Measurements from ENCODE around the gene ADAMTSL3. TPM values are rescaled to one million over a fixed set of nuclear protein-coding genes. Genes with fewer than 3 reads are reported as not detected.

The ADAMTSL3 gene
- total RNA-seq, 2 donors from 2014 or later, result not detected

DNA sequence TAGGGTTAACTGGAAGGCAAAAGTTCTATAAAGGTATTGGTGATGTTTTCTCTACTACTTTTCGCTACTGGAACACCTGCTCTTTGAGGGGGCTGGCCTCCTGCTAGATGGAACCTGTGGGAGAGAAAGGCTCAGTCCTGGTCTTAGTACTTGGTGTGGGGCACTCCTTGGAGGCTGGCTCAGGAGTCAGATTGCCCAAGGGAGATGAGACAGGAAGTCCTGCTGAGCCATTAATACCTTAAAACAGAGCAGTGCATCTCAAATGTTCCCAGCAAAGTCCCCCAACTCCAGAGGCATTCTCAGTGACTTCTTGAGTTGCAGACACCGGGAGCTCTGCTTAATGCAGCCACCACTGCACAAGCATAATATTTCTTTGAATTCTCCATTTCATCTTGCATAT lies 3.1 kb upstream of the ADAMTSL3 start:
- Mint-ChIP-seq H3K27ac (no peak overlapping the region), H3K4me1 (no peaks in the 10 kb centered on the region), H3K4me3 (no peak overlapping the region), H3K9me3 (no peaks in the 10 kb centered on the region), H3K36me3 (ENCODE audit: low read depth) (no peaks in the 10 kb centered on the region), H3K27me3 (peaks cover 21% of the 10 kb centered on the region)
- no peak for ATAC-seq (replicated peaks)

DNA sequence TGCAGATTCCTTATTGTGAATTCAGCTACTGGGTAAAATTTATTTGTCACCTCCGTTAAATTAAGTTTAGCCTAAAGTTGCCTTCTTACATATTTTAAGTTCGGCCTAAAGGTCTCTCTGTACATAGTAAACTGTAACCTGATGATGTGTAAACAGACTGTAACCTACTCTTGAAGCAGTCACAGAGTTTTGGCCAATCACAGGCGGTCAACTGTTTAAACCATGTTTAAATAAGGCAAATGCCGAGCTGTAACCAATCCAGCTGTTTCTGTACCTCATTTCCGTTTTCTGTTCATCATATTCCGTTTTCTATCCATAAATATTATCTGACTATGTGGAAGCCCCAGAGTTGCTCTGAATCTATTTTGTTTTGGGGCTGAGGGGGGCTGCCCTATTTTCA lies 2.4 kb upstream of the ADAMTSL3 start:
- Mint-ChIP-seq H3K9me3 (no peaks in the 10 kb centered on the region), H3K4me3 (no peak overlapping the region), H3K27ac (no peak overlapping the region), H3K4me1 (no peaks in the 10 kb centered on the region), H3K27me3 (peaks cover 25% of the 10 kb centered on the region), H3K36me3 (ENCODE audit: low read depth) (no peaks in the 10 kb centered on the region)
- ATAC-seq (replicated peaks), result no peak

DNA sequence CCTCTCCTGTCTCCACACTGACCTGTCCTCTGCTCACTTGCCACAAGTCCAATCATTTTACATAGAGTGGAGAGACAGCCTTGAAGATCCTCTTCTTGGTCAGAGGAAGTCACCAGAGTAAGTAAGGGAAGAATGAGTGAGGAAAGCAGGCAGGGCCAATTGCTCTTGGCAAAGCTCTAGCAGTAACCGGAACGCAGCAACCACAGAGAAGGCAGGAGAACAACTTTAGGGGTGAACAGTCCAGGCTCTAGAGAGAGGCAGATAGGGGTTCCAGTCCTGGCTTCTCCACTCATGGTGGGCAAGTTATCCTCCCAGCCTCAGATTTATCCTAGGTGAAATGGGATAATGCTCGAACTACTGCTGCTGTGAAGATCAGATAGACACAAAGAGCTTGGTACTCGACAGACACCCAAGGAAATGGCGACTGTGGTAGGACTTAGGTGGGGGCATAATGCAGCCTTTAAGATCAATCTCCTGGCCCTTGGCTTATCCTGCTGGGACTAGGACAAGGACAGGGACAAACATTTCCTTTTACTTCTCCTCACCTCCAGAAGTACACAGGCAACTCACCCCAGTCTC lies 1.2 kb upstream of the ADAMTSL3 start:
- H3K9me3 Mint-ChIP-seq, result no peaks in the 10 kb centered on the region
- peaks cover 32% of the 10 kb centered on the region for H3K27me3 Mint-ChIP-seq
- no peak overlapping the region for H3K4me3 Mint-ChIP-seq
- H3K36me3 Mint-ChIP-seq (ENCODE audit: low read depth), result no peaks in the 10 kb centered on the region
- no peak for ATAC-seq (replicated peaks)
- H3K27ac Mint-ChIP-seq, result no peak overlapping the region
- H3K4me1 Mint-ChIP-seq, result no peaks in the 10 kb centered on the region

DNA sequence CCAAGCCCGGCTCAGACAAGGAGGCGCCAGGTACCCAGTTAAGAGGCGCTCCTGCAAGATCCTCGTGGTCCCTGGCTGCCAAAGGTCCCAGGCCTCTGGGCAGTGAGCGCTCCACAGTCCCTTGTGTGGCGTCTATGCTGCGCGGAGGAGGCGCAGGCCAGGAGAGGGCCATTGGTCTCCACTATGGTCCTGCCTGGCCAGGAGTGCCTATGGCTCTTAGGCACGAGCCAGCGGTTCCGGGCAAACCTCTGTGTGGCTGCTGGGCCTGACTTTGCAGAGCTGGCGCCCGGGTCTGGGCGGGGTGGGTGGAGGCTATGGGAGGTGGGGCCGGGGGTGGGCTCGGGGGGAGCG lies 660 bp upstream of the ADAMTSL3 start:
- Mint-ChIP-seq H3K9me3 (no peaks in the 10 kb centered on the region), H3K4me1 (no peaks in the 10 kb centered on the region), H3K36me3 (ENCODE audit: low read depth) (no peaks in the 10 kb centered on the region), H3K27ac (no peak overlapping the region), H3K4me3 (no peak overlapping the region), H3K27me3 (peaks cover 32% of the 10 kb centered on the region)
- no peak for ATAC-seq (replicated peaks)

DNA sequence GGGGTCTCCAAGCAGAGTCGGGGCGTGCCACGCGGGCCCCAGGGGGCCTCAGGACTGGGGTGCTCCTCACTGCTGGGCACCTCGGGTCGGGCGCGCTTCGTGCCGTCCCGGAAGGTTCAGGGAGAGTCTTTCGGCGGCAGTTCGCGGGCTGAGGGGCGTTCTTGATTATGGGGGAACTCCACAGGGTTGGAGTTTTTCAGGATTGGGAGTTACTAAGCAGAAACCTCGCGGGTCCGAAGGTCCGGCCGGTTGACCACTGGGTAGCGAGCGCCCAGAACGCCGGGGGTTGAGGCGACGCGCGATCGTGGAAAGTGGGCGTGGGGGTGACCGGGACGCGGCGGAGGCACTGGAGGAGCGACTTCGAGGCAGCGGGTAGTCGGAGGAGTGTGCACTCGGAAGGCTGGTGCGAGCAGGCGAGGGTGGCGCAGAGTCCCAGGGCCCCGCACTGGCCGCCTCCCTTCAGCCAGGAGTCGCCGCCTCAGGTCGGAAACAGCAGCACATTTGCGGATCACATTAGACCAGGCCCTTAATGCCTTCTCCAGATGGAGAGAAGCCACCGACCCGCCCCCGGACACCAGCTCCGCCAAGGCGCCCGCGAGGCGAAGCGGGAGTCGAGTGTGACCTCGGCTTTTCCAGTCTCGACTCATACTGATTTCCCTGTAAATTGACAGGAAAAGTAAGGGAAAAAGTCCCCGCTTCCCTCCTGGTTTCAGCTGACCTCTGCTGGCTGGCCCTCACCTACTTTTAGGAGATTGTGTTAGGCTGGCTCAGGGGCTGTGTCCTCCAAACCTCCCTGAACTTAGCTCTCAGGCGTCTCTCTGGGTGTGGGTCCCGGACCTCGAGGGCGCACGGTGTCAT lies 685 bp downstream of the ADAMTSL3 start:
- no peaks in the 10 kb centered on the region for H3K4me1 Mint-ChIP-seq
- H3K27ac Mint-ChIP-seq, result no peak overlapping the region
- no peak for ATAC-seq (replicated peaks)
- no peaks in the 10 kb centered on the region for H3K9me3 Mint-ChIP-seq
- no peaks in the 10 kb centered on the region for H3K36me3 Mint-ChIP-seq (ENCODE audit: low read depth)
- H3K27me3 Mint-ChIP-seq, result peaks cover 36% of the 10 kb centered on the region
- no peak overlapping the region for H3K4me3 Mint-ChIP-seq

DNA sequence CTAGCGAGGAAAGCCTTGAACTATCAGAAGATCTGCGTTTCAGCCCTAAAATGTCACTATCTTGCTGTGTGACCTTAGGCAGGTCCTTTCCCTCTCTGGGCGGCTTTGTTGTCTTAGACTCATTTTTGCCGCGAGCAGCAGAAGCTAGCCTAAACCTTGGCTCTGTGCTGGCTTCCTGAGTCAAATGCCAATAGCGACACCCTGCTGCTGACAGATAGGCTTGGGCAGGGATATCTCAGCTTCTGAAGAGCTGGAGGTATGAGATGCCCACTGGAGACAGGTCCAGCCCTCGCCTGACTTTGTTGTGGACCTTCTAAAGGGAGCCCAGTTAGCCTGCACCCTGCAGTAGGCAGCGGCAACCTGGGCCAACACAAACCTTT lies 1.3 kb downstream of the ADAMTSL3 start:
- no peaks in the 10 kb centered on the region for H3K4me1 Mint-ChIP-seq
- H3K9me3 Mint-ChIP-seq, result no peaks in the 10 kb centered on the region
- H3K4me3 Mint-ChIP-seq, result no peak overlapping the region
- peaks cover 31% of the 10 kb centered on the region for H3K27me3 Mint-ChIP-seq
- no peak overlapping the region for H3K27ac Mint-ChIP-seq
- no peaks in the 10 kb centered on the region for H3K36me3 Mint-ChIP-seq (ENCODE audit: low read depth)
- no peak for ATAC-seq (replicated peaks)

DNA sequence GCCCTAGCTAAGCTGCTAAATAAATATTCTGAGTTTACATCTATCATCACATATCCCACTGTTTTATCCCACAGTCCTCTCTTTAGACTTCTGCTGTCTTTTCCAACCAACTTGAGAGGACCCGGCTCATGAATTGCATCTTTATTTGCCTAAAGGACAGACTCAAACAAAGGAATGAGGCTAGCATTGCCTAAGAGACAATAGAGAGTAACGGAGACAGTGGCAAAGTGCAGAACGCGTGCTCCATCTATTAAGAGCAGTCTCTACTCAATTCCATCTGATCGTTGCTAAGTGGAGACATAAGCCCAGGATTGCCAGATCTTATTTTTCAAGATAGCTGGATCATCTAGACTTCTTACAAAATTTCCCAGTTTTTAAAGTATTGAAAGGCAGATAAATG lies 2.3 kb downstream of the ADAMTSL3 start:
- peaks cover 30% of the 10 kb centered on the region for H3K27me3 Mint-ChIP-seq
- no peak overlapping the region for H3K4me3 Mint-ChIP-seq
- H3K9me3 Mint-ChIP-seq, result no peaks in the 10 kb centered on the region
- no peak overlapping the region for H3K27ac Mint-ChIP-seq
- H3K4me1 Mint-ChIP-seq, result no peaks in the 10 kb centered on the region
- H3K36me3 Mint-ChIP-seq (ENCODE audit: low read depth), result no peaks in the 10 kb centered on the region
- no peak for ATAC-seq (replicated peaks)

DNA sequence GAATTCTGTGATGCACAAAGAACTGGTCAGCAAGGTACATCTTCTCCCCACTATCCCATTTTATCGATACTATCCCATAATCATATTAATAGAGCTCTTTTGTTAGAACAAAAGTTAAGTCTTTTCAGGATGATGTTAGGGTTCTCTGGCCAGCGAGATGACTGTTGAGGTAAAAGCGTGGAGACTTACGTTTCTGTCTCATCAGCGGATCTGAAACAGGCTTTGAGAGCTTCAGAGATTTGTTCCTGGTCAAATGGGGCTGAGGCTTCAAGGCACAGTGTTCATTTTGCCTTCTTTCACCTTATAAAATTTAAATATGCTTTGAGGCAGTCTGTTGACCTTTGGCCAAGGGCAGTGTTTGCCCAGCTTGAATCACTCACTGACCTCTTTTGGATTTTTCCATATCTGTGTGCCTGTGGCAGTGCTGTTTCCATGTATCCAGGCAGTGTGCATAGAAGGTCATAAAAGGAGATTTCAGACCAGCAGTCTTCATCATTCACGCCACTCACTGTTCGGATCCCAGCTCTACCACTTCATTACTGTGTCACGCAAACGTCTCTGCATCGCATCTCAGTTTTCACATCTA lies 3.1 kb downstream of the ADAMTSL3 start:
- H3K4me1 Mint-ChIP-seq, result no peaks in the 10 kb centered on the region
- H3K4me3 Mint-ChIP-seq, result no peak overlapping the region
- peaks cover 26% of the 10 kb centered on the region for H3K27me3 Mint-ChIP-seq
- H3K36me3 Mint-ChIP-seq (ENCODE audit: low read depth), result no peaks in the 10 kb centered on the region
- no peaks in the 10 kb centered on the region for H3K9me3 Mint-ChIP-seq
- H3K27ac Mint-ChIP-seq, result no peak overlapping the region
- no peak for ATAC-seq (replicated peaks)

DNA sequence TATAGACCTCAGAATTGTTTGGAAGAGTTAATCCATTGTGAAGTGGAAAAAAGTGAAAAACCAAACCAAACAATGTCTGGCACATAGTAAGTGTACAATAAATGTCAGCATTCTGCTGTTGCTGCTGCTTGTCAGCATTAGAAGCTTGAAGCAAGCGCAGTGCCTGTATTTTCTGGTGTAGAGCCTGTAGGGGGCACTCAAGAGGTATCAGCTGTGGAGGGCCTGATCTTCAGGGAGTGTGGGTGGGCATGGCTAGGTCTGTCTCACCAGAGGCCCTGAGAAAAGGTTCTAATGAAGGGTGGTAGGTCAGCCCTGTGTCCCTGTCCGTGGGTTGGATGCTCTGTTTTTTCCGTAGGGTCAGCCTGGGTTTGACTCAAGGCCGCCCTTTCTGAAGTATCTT lies 3.6 kb downstream of the ADAMTSL3 start:
- Mint-ChIP-seq H3K9me3 (no peaks in the 10 kb centered on the region), H3K36me3 (ENCODE audit: low read depth) (no peaks in the 10 kb centered on the region), H3K4me3 (no peak overlapping the region), H3K27me3 (peaks cover 22% of the 10 kb centered on the region), H3K27ac (no peak overlapping the region), H3K4me1 (no peaks in the 10 kb centered on the region)
- no peak for ATAC-seq (replicated peaks)

DNA sequence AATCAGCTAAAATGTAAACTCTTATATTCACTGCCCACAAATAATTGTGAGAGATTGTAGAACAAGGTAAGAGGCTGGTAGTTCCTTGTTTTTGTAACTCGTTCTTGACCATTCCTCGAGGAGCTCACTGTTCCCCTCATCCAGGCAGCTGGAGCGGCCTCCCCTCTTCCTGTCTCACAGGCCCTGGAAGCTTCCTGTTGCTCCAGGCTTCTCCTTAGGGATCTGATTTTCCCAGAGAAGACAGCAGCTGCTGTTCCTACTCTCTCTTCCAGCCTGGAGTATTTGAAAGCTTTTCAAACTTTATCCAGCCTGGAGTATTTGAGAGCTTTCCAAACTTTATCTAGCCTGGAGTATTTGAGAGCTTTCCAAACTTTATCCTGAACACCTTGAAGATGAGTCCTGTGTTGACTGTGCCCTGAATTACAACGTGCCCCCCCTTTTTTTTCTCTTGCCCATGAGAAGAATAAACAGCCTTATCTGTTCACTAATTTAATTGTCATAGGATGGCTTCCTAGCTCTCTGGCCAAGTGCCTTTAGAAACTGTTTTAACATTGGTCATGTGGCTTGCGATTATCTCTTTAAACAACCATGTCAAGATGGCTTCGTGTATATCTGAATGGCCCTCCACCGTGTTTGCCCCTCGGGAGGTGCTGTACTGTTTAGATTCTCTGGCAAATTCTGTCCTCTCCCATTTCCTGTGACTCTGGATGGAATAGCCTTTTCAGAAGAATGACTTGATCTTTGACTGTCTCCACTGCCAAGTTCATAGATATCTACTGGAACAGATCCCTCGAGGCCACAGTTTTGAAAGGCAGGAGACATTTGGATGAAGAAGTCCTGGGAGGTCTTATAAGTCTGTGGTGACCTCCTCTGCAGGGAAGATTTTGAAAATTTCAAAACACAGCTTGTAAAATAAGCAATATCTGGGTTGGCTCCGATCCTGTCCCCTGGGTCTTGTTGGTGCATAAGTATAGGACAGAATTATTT lies 4.8 kb downstream of the ADAMTSL3 start:
- no peak for ATAC-seq (replicated peaks)
- no peaks in the 10 kb centered on the region for H3K36me3 Mint-ChIP-seq (ENCODE audit: low read depth)
- H3K27me3 Mint-ChIP-seq, result peaks cover 15% of the 10 kb centered on the region
- H3K4me1 Mint-ChIP-seq, result no peaks in the 10 kb centered on the region
- H3K4me3 Mint-ChIP-seq, result no peak overlapping the region
- no peaks in the 10 kb centered on the region for H3K9me3 Mint-ChIP-seq
- H3K27ac Mint-ChIP-seq, result no peak overlapping the region

DNA sequence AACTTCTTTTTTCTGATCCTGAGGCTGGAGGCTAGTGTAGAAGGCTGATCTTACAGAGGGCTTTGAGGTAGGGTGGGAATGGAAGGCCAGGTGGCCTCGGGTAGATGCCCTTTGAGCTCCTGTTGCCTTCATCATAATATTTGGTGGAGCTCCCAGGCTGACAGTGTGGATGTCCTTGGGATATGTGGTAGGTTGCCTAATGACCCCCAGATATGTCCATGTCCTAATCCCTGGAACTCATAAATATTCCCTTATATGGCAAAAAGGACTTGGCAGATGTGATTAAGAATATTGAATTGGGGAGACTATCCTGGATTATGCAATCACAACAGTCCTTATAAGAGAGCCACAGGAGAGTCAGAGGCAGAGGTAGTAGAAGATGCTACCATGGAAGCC lies 5.5 kb downstream of the ADAMTSL3 start:
- no peaks in the 10 kb centered on the region for H3K4me1 Mint-ChIP-seq

DNA sequence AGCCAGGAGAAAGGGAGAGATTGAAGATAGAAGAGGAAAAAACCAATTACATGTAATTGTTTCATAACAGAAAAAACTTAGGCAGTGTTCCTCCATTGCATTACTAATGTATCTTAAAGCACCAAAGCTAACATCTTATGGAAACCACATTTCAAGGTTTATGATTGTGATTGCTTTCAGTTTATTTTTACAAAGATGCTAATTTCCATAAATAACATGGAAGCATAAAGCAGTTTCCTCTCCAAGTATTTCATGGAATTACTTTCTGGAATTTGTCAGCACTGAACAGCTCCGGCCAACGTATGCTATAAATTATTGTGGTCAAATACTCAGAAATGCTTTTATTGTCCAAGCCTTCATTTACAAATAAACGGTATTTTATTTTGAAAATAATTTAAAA lies 11.6 kb downstream of the ADAMTSL3 start:
- ATAC-seq (replicated peaks), result no peak
- no peaks in the 10 kb centered on the region for H3K27me3 Mint-ChIP-seq
- no peaks in the 10 kb centered on the region for H3K4me1 Mint-ChIP-seq
- no peaks in the 10 kb centered on the region for H3K36me3 Mint-ChIP-seq (ENCODE audit: low read depth)
- no peak overlapping the region for H3K27ac Mint-ChIP-seq
- H3K4me3 Mint-ChIP-seq, result no peak overlapping the region
- no peaks in the 10 kb centered on the region for H3K9me3 Mint-ChIP-seq

More for the DNA sequence above, 5.5 kb downstream of the ADAMTSL3 start:
- H3K36me3 Mint-ChIP-seq (ENCODE audit: low read depth), result no peaks in the 10 kb centered on the region
- H3K9me3 Mint-ChIP-seq, result no peaks in the 10 kb centered on the region
- H3K27me3 Mint-ChIP-seq, result peaks cover 15% of the 10 kb centered on the region
- H3K27ac Mint-ChIP-seq, result no peak overlapping the region
- ATAC-seq (replicated peaks), result no peak
- H3K4me3 Mint-ChIP-seq, result no peak overlapping the region

DNA sequence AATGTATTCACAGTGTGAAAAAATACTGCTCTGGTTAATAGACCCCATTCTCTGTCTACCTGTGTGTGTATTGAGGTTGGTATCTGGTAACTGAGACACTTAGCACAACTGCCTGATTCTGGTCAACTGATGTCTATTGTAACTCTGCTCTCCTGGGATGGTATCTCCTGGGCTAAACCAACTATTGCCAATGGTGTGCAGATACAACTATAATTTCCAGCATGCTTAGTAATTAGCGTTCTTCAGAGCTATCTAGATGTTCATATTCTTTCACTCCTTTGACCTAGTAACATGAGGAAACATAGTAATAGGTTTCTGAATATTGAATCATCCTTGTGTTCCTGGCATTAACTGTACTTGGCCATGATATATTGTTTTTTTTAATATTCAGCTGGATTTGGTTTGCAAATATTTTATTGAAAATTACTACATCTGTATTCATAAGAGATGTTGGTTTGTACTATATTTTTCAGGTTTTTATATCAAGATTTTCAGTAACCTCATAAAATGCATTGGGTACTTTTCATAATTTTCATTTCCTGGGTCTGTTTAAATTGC lies 16.8 kb downstream of the ADAMTSL3 start:
- H3K4me1 Mint-ChIP-seq, result no peaks in the 10 kb centered on the region
- ATAC-seq (replicated peaks), result no peak
- H3K4me3 Mint-ChIP-seq, result no peak overlapping the region
- no peaks in the 10 kb centered on the region for H3K36me3 Mint-ChIP-seq (ENCODE audit: low read depth)
- peaks cover 4% of the 10 kb centered on the region for H3K9me3 Mint-ChIP-seq
- no peaks in the 10 kb centered on the region for H3K27me3 Mint-ChIP-seq
- H3K27ac Mint-ChIP-seq, result no peak overlapping the region

DNA sequence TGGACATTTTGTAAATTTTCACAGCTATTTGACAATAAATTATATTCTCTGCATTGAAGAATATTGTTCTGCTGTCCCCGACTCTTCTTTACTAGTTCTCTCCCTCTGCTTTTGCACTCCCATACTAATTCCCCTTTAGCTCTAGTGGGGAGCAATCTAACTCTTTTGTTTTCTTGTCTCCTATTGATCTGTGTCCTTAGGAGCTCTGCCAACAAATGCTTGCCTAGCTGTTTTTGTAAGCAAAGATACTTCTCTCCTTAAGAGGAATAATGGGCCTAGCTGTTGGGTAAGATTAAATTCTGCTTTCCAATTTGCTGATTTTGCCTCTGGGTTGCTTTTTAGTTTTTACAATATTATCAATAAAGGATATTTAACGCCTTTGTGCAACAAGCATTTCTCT lies 17.7 kb downstream of the ADAMTSL3 start:
- no peak for ATAC-seq (replicated peaks)
- Mint-ChIP-seq H3K27me3 (no peaks in the 10 kb centered on the region), H3K27ac (no peak overlapping the region), H3K9me3 (peaks cover 4% of the 10 kb centered on the region), H3K4me1 (no peaks in the 10 kb centered on the region), H3K4me3 (no peak overlapping the region), H3K36me3 (ENCODE audit: low read depth) (no peaks in the 10 kb centered on the region)

Measured in activated T-helper 17 cell treated with anti-CD3 and anti-CD28 coated beads, Interleukin-2, amount 50 U/mL, for 72 hours (primary cell).